ENCODE data around the gene CHI3L2.

Gene CHI3L2

GRCh38 chr1:111232134-111232533, 4.6 kb downstream of the CHI3L2 start:
- TF ChIP-seq CTCF (conservative IDR thresholded peaks at IDR 0.05) (no peak), ZFX (IDR thresholded peaks at IDR 0.05) (no peak)
- no peak overlapping the region for H3K27ac ChIP-seq

DNA sequence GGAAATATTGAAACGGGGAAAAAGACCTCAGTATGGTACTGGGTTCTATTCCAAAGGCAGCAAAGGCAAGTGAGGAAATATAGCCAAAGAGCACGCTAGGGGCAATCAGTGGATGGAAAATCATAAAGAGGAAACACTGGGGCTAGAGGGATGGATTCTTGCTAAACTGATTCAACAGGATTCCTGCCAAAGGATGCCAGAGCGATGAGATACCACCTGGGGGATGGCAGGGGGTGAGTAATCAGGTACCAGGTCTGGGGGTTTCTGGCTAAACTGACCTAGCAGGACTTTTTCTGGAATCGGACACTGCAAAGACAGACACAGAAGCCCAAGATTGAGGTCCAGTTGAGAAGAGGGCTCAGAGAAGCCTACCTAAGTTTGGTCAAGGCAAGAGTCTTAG, 6.7 kb downstream of the CHI3L2 start:
- TF ChIP-seq ZFX (IDR thresholded peaks at IDR 0.05) (no peak), CTCF (conservative IDR thresholded peaks at IDR 0.05) (no peak)
- no peak overlapping the region for H3K27ac ChIP-seq

GRCh38 chr1:111234866-111235265, 7.4 kb downstream of the CHI3L2 start:
- TF ChIP-seq ZFX (IDR thresholded peaks at IDR 0.05) = no peak
- TF ChIP-seq CTCF (conservative IDR thresholded peaks at IDR 0.05) = no peak
- no peak overlapping the region for H3K27ac ChIP-seq

GRCh38 chr1:111236379-111236778, 8.9 kb downstream of the CHI3L2 start:
- TF ChIP-seq CTCF (conservative IDR thresholded peaks at IDR 0.05) (no peak), ZFX (IDR thresholded peaks at IDR 0.05) (no peak)
- no peak overlapping the region for H3K27ac ChIP-seq

DNA sequence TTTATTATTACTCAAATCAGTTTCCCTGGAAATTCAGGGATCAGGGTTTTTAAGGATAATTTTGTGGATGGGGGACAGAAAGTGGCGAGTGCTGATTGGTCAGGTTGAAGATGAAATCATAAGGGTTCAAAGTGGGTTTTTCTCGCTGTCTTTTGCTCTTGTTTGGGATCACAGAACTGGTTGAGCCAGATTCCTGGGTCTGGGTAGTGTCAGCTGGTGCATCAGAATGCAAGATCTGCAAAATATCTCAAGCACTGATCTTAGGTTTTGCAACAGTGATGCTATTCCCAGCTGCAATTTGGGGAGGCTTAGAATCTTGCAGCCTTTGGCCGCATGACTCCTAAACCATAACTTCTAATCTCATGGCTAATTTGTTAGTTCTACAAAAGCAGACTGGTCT, 9.3 kb downstream of the CHI3L2 start:
- TF ChIP-seq CTCF (conservative IDR thresholded peaks at IDR 0.05) (no peak), ZFX (IDR thresholded peaks at IDR 0.05) (no peak)
- no peak overlapping the region for H3K27ac ChIP-seq

DNA sequence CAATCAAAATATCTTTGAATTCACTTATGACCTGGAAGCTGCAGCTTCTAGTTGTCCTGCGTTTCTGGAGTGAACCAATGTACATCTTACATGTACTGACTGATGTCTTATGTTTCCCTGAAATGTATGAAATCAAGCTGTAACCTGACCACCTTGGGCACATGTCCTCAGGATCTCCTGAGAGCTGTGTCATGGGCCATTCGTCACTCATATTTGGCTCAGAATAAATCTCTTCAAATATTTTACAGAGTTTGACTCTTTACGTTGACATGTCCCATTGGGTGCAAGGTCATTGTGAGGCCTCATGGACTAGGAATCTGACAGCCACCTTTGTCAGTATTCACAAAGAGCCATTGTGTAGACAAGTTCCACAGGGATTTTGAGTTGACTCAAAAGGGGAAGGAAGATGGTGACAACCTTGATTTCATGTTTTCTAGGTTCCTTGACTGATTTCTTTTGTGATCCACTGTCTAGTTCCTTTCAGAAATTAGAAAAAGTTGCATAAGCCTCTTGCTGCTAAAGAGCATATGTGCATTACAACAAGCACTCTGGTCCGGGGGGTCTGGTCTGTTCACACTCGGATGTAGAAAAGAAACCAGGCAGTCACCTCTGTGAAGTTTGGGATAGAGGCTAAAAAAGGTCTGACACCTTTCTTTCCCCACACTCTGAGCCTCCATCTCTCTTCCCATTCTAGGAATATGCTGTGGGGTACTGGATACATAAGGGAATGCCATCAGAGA, 10.7 kb downstream of the CHI3L2 start:
- no peak overlapping the region for H3K27ac ChIP-seq
- TF ChIP-seq CTCF (conservative IDR thresholded peaks at IDR 0.05) (no peak), ZFX (IDR thresholded peaks at IDR 0.05) (no peak)

DNA sequence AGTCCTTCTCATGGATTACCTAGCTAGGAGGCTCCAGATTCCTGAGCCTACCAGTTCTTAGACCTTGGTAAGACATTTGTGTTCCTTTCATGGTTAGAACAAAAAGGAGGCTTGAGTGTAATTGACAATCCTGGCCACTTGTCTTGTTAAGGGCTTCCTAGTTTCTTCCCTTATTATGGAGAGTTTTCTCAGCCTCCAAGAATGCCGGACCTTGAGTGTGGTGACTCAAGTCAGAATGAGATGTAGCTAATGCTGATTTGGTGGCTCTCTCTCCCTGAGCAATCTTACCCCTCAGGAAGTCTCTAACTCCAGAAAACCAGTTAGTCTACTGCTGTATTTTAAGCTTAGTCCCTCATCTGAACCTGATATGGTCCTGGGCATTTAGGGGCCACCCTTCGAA, 14.3 kb downstream of the CHI3L2 start:
- no peak overlapping the region for H3K27ac ChIP-seq
- TF ChIP-seq ZFX (IDR thresholded peaks at IDR 0.05) (no peak), CTCF (conservative IDR thresholded peaks at IDR 0.05) (no peak)
